ENCODE data around the gene AKT3. TPM values are rescaled to one million over a fixed set of nuclear protein-coding genes. Genes with fewer than 3 reads are reported as not detected.
"Not testable (repeated sequence)": the region's sequence is repeated elsewhere in the genome, so short reads cannot be mapped to it uniquely, and the experiment has no call there.

Gene AKT3
- total RNA-seq, 1 experiment from 2014 or later = 31.3 TPM

- in situ Hi-C loops (cut with HindIII; ENCODE audit: low pct_unique_long_range_greater_than_20kb, low sequenced_read_pairs) = no loop called here
- no peak for DNase-seq (ENCODE audit: low read depth)
Measured at GRCh38 chr1:243596431-243597062, 253.5 kb downstream of the AKT3 start.

- DNase-seq (ENCODE audit: low read depth) = no peak
- in situ Hi-C loops (cut with HindIII; ENCODE audit: low pct_unique_long_range_greater_than_20kb, low sequenced_read_pairs) = no loop called here
Measured at GRCh38 chr1:243595527-243596210, 254.4 kb downstream of the AKT3 start.

DNA sequence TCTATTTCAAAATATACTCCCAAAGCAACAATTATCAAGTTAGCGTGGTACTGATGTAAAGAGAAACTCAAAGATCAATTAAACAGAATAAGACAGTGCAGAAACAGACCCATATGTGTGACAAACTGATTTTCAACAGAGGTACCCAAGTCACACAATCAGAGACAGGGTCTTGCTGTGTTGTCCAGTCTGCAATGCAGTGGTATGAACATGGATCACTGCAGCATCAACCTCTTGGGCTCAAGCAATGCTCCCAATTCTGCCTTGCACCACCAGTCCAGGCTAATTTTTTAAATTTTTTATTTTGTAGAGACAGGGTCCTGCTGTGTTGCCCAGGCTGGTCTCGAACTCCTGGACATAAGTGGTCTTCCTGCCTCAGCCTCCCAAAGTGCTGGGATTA lies 255.6 kb downstream of the AKT3 start:
- in situ Hi-C loops (cut with HindIII; ENCODE audit: low pct_unique_long_range_greater_than_20kb, low sequenced_read_pairs) = no loop called here
- DNase-seq (ENCODE audit: low read depth) = no peak

- DNase-seq (ENCODE audit: low read depth); in situ Hi-C loops (cut with HindIII; ENCODE audit: low pct_unique_long_range_greater_than_20kb, low sequenced_read_pairs): not testable (repeated sequence)
Measured at GRCh38 chr1:243589286-243589685, 260.8 kb downstream of the AKT3 start.

DNA sequence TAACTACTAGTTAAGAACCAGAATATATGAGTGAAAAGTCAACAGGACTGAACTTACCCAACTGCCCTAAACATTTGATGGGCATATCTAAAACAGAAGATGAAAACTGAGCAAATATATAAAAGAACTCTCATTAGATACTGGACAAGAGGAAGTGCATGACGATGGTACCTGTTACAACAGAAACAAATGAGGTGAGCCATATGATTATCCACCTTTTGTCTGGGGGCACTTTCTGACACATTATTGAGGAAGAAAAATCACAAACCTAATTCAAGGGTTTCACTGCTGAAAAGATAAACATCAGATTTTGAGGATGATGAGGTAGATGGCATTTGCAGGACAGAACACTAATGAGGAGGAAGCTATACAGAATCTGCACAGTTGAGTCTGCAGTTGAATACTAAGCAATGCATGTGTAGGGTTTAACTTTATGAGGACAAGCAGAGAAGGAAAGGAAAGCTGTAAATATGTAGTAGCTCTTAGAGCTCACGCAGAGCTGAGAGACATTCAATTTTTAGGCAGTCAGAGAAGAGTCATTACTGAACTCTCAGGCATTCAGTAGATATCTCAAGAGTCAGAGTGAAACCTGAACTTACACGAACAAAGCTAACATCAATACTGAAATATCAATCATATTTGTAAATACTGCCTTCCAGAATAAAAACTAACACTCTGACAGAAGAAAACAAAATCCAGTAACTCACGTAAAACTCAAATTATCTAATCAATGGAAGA lies 262.1 kb downstream of the AKT3 start:
- in situ Hi-C loops (cut with HindIII; ENCODE audit: low pct_unique_long_range_greater_than_20kb, low sequenced_read_pairs) = no loop called here
- DNase-seq (ENCODE audit: low read depth) = no peak

- DNase-seq (ENCODE audit: low read depth) = no peak
- in situ Hi-C loops (cut with HindIII; ENCODE audit: low pct_unique_long_range_greater_than_20kb, low sequenced_read_pairs) = no loop called here
Measured at GRCh38 chr1:243587285-243587684, 262.8 kb downstream of the AKT3 start.

GRCh38 chr1:243585982-243586381 lies 264.1 kb downstream of the AKT3 start:
- in situ Hi-C loops (cut with HindIII; ENCODE audit: low pct_unique_long_range_greater_than_20kb, low sequenced_read_pairs) = no loop called here
- DNase-seq (ENCODE audit: low read depth) = no peak

DNA sequence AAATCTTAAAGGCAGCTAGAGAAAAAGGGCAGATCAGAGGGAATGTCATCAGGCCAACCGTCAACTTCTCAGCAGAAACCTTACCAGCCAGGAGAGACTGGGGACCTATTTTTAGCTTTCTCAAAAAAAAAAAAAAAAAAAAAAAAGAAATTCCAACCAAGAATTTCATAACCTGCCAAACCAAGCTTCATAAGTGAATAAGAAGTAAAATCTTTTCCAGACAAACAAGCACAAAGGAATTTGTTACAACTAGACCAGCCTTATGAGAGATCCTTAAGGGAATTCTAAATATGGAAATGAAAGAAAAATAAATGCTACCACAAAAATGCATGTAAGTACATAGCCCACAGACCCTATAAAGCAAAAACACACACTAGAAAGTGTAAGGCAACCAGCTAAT lies 267.7 kb downstream of the AKT3 start:
- DNase-seq (ENCODE audit: low read depth) = no peak
- in situ Hi-C loops (cut with HindIII; ENCODE audit: low pct_unique_long_range_greater_than_20kb, low sequenced_read_pairs) = no loop called here

DNA sequence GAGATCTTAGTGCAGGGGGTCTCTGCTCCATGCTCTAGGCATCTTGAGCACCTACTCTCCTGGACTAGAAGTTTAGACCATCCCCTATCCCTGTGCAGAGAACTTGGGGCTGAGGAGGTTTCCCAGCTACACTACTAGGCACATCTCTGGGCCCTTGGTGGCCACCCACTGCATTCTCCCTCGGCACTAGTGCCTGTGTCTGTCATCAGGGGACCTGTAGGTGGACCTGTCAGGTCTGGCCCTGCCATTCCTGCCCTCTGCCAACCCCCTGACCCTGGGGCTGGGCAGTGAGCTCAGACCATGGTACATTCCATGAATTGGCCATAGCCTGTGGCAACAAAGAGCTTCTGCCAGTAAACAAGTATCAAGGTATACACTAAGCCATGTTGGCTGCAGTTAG lies 269.1 kb downstream of the AKT3 start:
- in situ Hi-C loops (cut with HindIII; ENCODE audit: low pct_unique_long_range_greater_than_20kb, low sequenced_read_pairs) = no loop called here
- no peak for DNase-seq (ENCODE audit: low read depth)

DNA sequence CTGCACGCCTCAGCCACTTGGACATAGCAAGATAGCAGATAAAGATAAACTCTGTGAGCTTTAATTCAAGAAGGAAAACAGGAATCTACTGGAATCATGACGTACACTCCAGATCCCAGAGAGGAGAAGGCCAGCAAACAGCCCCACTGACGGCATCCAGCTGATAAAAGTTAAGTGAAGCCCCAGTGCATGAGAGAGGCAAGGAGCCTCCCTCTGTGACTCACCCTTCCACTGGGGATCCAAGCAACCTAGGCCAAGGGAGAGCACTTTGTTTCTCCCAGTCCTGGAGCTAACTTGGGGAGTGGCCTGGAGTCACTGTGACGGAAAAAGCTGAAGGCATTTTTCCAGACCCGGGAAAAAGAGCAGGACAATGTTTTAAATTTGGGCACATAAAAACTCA lies 270.0 kb downstream of the AKT3 start:
- no peak for DNase-seq (ENCODE audit: low read depth)
- in situ Hi-C loops (cut with HindIII; ENCODE audit: low pct_unique_long_range_greater_than_20kb, low sequenced_read_pairs) = no loop called here

- in situ Hi-C loops (cut with HindIII; ENCODE audit: low pct_unique_long_range_greater_than_20kb, low sequenced_read_pairs) = no loop called here
- no peak for DNase-seq (ENCODE audit: low read depth)
Measured at GRCh38 chr1:243575070-243575469, 275.0 kb downstream of the AKT3 start.

GRCh38 chr1:243572940-243573339 lies 277.1 kb downstream of the AKT3 start:
- DNase-seq (ENCODE audit: low read depth) = no peak
- in situ Hi-C loops (cut with HindIII; ENCODE audit: low pct_unique_long_range_greater_than_20kb, low sequenced_read_pairs) = no loop called here

GRCh38 chr1:243568793-243569192 lies 281.2 kb downstream of the AKT3 start:
- in situ Hi-C loops (cut with HindIII; ENCODE audit: low pct_unique_long_range_greater_than_20kb, low sequenced_read_pairs) = no loop called here
- DNase-seq (ENCODE audit: low read depth) = no peak

- in situ Hi-C loops (cut with HindIII; ENCODE audit: low pct_unique_long_range_greater_than_20kb, low sequenced_read_pairs) = no loop called here
- DNase-seq (ENCODE audit: low read depth) = no peak
Measured at GRCh38 chr1:243564814-243565213, 285.2 kb downstream of the AKT3 start.

DNA sequence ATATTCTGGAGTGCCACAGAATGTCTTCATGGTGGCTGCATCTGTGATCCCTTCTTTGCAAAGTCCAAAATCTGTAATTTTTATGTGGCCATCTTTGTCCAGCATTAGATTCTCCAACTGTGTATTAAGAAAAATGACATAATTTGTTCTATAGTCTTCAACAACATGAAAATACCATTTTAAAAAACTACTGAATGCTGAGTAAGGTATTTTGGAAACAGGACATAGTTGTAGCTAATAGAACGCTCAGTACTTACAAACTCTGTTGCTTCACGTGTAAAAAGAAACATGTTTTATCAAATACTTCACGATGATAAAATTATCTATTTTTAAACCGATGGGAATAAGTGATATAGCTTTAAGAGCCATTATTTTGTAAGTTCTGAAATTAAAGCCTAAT lies 286.3 kb downstream of the AKT3 start:
- in situ Hi-C loops (cut with HindIII; ENCODE audit: low pct_unique_long_range_greater_than_20kb, low sequenced_read_pairs) = no loop called here
- no peak for DNase-seq (ENCODE audit: low read depth)

- in situ Hi-C loops (cut with HindIII; ENCODE audit: low pct_unique_long_range_greater_than_20kb, low sequenced_read_pairs) = no loop called here
- no peak for DNase-seq (ENCODE audit: low read depth)
Measured at GRCh38 chr1:243562473-243562872, 287.6 kb downstream of the AKT3 start.

DNA sequence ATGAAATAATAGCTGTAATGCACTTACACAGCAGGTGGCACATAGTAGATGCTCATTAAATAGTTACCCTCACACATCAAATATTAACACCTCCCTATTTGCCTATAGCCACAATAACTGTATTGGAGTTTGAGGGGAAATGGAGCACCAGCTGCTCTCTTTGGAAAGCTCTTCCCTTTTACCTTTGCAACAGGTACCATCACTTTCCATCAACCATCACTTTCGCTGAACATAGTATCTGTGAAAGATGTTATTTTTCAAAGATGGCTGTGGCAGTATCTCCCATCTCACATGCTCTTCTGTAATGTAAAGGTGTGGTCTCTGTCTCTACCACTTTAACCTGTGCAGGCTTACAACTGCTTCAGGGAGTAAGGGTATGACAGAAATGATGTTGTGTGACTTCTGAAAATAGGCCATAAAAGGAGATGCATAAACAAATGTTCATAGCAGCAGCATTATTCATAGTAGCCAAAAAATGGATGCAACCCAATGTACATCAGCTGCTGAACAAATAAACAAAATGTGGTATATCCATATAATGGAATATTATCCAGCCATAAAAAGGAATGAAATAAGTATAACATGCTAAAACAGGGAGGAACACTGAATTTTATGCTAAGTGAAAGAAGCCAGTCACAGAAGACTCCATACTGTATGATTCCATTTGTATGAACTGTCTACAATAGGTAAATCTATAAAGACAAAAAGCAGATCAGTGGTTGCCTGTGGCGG lies 288.3 kb downstream of the AKT3 start:
- in situ Hi-C loops (cut with HindIII; ENCODE audit: low pct_unique_long_range_greater_than_20kb, low sequenced_read_pairs) = no loop called here
- DNase-seq (ENCODE audit: low read depth) = no peak

DNA sequence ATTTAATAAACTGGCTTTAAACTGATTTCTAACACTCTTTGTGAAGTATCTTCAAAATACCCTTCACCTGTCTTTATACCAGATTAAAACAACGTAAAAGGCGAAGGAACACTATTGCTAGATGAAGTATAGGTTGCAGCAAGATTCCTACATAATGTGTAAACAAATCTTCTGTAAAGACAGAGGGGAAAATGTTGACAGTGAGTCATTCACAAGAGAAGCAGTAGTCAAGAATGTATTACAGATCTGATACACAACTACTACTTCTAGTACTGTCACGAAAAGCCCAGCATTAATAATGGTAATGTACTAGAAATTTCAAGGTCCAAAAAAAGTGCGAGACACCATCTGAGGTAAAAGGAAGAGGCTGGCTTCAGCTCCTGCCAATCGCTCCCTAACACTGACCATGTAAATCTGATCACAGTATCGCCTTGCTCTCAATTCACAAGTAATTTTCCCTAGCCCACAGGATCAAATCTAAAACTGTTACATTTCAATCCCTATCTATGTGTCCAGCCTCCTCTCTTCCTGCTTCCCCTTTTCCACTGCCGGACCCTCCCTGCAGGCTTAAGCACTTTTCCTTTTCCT lies 290.4 kb downstream of the AKT3 start:
- in situ Hi-C loops (cut with HindIII; ENCODE audit: low pct_unique_long_range_greater_than_20kb, low sequenced_read_pairs) = no loop called here
- no peak for DNase-seq (ENCODE audit: low read depth)

DNA sequence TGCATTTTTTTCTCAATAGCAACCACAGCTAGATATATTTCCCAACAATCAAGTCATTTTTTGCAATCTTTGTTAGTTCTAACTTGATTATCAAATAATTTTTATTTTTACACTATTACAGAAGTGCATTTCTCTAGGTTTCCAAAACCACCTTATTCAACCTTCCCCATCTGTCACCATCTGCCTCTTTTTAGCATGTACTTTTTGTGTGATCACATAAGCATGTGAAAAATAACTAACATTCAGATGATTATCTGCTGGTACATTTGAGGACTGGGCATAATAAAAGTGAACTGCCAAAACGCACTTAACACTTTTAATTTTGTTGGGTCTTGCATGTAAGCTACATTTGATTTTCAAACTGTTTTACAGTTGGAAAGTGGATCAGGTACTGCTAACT lies 291.5 kb downstream of the AKT3 start:
- in situ Hi-C loops (cut with HindIII; ENCODE audit: low pct_unique_long_range_greater_than_20kb, low sequenced_read_pairs) = no loop called here
- DNase-seq (ENCODE audit: low read depth) = no peak

Measured in Caki2 (cell line).